Activated B cell treated with CpG ODN at 0.5 μM for 24 hours (primary cell): ENCODE measurements around the gene FTSJ1. TPM values are rescaled to one million over a fixed set of nuclear protein-coding genes. Genes with fewer than 3 reads are reported as not detected.
A peak's percentile ranks its signal among the peaks of the same experiment; 100 is the strongest.

Source experiments
- ATAC-seq: fragments of 200-7000 bp; cut with Tn5 transposase; one replicate; pipeline ENCODE4 v1.10.0; 2021; ENCODE audit warnings: low read depth, mild to moderate bottlenecking, moderate library complexity
- CTCF ChIA-PET: fragments of 350-600 bp; sonication (Branson Sonifier 250); formaldehyde crosslinking; loops from one replicate; lab custom pipeline; 2021; ENCODE audit warnings: antibody characterized with exemption; lab: Charles Lee
- POLR2A ChIA-PET: fragments of 350-600 bp; sonication (Branson Sonifier 250); formaldehyde crosslinking; loops from one replicate; lab custom pipeline; 2021; ENCODE audit warnings: antibody characterized with exemption; lab: Charles Lee
- DNase-seq: peaks from one replicate; pipeline ENCODE4 v3.0.0; 2022
- H3K27ac Mint-ChIP-seq: one replicate; pipeline ENCODE4 v1.8.0; 2020; ENCODE audit warnings: mixed read lengths
- H3K27me3 Mint-ChIP-seq: one replicate; pipeline ENCODE4 v1.8.0; 2021; ENCODE audit warnings: mixed read lengths
- H3K36me3 Mint-ChIP-seq: one replicate; pipeline ENCODE4 v1.8.0; 2021; ENCODE audit warnings: low read depth, mixed read lengths
- H3K4me1 Mint-ChIP-seq: one replicate; pipeline ENCODE4 v1.8.0; 2021; ENCODE audit warnings: mixed read lengths
- H3K4me3 Mint-ChIP-seq: one replicate; pipeline ENCODE4 v1.8.0; 2020; ENCODE audit warnings: mild to moderate bottlenecking, mixed read lengths
- H3K9me3 Mint-ChIP-seq: one replicate; pipeline ENCODE4 v1.8.0; 2020; ENCODE audit warnings: mixed read lengths
- intact Hi-C: fragments of 100-400 bp; cut with micrococcal nuclease; formaldehyde crosslinking; loops from one replicate; pipeline ENCODE4 v1.15.1; 2024
- total RNA-seq: library from RNA; stranded (reverse); gene quantifications from 2 replicates; pipeline ENCODE4 v1.2.3, GENCODE V29; 2022
- TF ChIP-seq, protein P1 (sequence below): fragments of 200-600 bp; IDR thresholded peaks from one replicate; pipeline ENCODE4 v1.8.0; 2022; ENCODE audit warnings: antibody characterized with exemption, mild to moderate bottlenecking

FTSJ1 gene
- total RNA-seq, 1 donor from 2014 or later, result 44.5 TPM

DNA sequence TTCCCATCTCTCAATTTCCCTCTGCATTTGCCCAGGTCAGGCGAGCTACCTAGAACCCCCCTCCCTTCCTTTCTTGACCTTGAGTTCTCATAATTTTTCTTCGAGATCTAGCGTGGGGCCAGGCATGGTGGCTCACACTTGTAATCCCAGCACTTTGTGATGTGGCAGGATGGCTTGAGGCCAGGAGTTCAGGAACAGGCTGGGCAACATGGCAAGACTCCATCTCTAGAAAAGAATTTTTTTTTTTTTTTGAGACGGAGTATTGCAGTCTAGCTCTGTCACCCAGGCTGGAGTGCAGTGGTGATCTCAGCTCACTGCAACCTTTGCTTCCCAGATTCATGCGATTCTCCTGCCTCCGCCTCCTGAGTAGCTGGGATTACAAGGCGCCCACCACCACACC, 28.3 kb downstream of the FTSJ1 start:
- TF ChIP-seq, protein P1, sequence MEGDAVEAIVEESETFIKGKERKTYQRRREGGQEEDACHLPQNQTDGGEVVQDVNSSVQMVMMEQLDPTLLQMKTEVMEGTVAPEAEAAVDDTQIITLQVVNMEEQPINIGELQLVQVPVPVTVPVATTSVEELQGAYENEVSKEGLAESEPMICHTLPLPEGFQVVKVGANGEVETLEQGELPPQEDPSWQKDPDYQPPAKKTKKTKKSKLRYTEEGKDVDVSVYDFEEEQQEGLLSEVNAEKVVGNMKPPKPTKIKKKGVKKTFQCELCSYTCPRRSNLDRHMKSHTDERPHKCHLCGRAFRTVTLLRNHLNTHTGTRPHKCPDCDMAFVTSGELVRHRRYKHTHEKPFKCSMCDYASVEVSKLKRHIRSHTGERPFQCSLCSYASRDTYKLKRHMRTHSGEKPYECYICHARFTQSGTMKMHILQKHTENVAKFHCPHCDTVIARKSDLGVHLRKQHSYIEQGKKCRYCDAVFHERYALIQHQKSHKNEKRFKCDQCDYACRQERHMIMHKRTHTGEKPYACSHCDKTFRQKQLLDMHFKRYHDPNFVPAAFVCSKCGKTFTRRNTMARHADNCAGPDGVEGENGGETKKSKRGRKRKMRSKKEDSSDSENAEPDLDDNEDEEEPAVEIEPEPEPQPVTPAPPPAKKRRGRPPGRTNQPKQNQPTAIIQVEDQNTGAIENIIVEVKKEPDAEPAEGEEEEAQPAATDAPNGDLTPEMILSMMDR, result no peak
- CTCF ChIA-PET, result interaction anchor here (0.7 kb wide), 1 partner anchor 519 kb away, joined by 4 read pairs; no protein-coding TSS in a partner anchor
- H3K27ac Mint-ChIP-seq, result no peak overlapping the region

DNA sequence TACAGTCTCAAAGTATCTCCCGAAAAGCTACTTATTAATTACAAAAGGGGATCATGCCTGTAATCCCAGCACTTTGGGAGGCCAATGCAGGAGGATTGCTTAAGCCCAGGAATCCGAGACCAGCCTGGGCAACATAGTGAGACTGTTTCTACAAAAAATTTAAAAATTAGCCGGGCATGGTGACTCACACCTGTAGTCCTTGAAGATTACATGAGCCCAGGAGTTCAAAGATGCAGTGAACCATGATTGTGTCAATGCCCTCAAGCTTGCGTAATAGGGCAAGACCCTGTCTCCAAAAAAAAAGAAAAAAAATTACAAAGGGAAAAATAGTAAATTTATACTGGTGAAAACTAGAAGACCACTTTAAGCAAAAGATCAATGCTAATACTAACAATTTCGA, 29.5 kb downstream of the FTSJ1 start:
- no peak overlapping the region for H3K27ac Mint-ChIP-seq
- POLR2A ChIA-PET, result no interaction called here
- no peaks in the 10 kb centered on the region for H3K27me3 Mint-ChIP-seq
- peaks cover 11% of the 10 kb centered on the region for H3K4me1 Mint-ChIP-seq
- H3K4me3 Mint-ChIP-seq, result no peak overlapping the region
- ATAC-seq (no peak), DNase-seq (no peak)
- H3K9me3 Mint-ChIP-seq, result no peaks in the 10 kb centered on the region
- intact Hi-C loops, result loop anchor here (5.0 kb wide), 1 partner anchor 38 kb away; no protein-coding TSS in a partner anchor
- H3K36me3 Mint-ChIP-seq, result peaks cover 2% of the 10 kb centered on the region
- CTCF ChIA-PET, result no interaction called here
- TF ChIP-seq, protein P1, result no peak

More for the DNA sequence above, 28.3 kb downstream of the FTSJ1 start:
- POLR2A ChIA-PET, result no interaction called here
- Mint-ChIP-seq H3K4me3 (no peak overlapping the region), H3K36me3 (peaks cover 2% of the 10 kb centered on the region), H3K27me3 (no peaks in the 10 kb centered on the region), H3K4me1 (peaks cover 4% of the 10 kb centered on the region), H3K9me3 (no peaks in the 10 kb centered on the region)
- intact Hi-C loops, result no loop called here
- DNase-seq (no peak), ATAC-seq (no peak)

DNA sequence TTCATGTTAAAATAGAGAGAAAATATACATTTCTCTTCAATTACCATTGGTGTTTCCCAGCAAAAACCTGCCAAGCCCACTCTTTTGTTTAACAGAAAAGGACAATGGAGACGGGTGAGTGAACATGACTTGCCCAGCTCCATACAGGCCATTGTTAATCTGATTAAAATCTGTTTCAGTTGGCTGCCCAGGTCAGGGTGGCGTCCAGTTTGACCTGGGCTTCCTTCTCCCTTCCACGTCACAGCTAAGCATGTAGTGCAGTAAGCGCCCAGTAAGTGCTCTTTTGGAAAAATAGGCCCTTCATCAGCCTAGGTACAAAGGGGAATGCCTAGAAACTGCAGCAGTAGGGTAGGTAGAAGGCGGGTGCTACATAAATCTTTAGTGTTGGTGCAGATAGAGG, 31.2 kb downstream of the FTSJ1 start:
- TF ChIP-seq, protein P1, result no peak
- ChIA-PET POLR2A (interaction anchor here (1.0 to 2.5 kb wide), 4 partner anchors 14 to 67 kb away, joined by 4 to 17 read pairs (median 7); partner anchors contain the start of genes EBP and RBM3), CTCF (interaction anchor here (1.5 kb wide), 1 partner anchor 33 kb away, joined by 4 read pairs; no protein-coding TSS in a partner anchor)
- Mint-ChIP-seq H3K27ac (no peak overlapping the region), H3K27me3 (no peaks in the 10 kb centered on the region), H3K9me3 (no peaks in the 10 kb centered on the region), H3K4me3 (no peak overlapping the region), H3K36me3 (peaks cover 5% of the 10 kb centered on the region), H3K4me1 (peaks cover 11% of the 10 kb centered on the region)
- intact Hi-C loops, result loop anchor here (5.0 kb wide), 1 partner anchor 40 kb away; no protein-coding TSS in a partner anchor
- DNase-seq, result no peak
- no peak for ATAC-seq

- POLR2A ChIA-PET, result interaction anchor here (0.6 to 2.5 kb wide), 11 partner anchors 13 to 672 kb away, joined by 3 to 22 read pairs (median 3); partner anchors contain the start of genes EBP, FTSJ1, RBM3 and TBC1D25
- TF ChIP-seq, protein P1, result no peak
- intact Hi-C loops, result loop anchor here (1.0 to 5.0 kb wide), 8 partner anchors 13 to 849 kb away; partner anchors contain the start of genes EBP, FTSJ1, HDAC6 and RBM3
- H3K4me1 Mint-ChIP-seq, result peaks cover 11% of the 10 kb centered on the region
- DNase-seq (peak; percentile 65), ATAC-seq (peak; percentile 88)
- H3K9me3 Mint-ChIP-seq, result no peaks in the 10 kb centered on the region
- no peaks in the 10 kb centered on the region for H3K27me3 Mint-ChIP-seq
- CTCF ChIA-PET, result interaction anchor here (0.6 to 1.5 kb wide), 3 partner anchors 34 to 672 kb away, joined by 3 to 4 read pairs (median 3); partner anchors contain the start of gene ZNF81
- H3K4me3 Mint-ChIP-seq, result peak within 1 kb of the TSS; percentile 91
- peaks cover 5% of the 10 kb centered on the region for H3K36me3 Mint-ChIP-seq
- peak within 1 kb of the TSS; percentile 91 for H3K27ac Mint-ChIP-seq
Observed at GRCh38 chrX:48508400-48509244, 32.6 kb downstream of the FTSJ1 start, which contains the start of gene PORCN. Gene PORCN, plus strand, starts transcription at chrX:48508992. Its CDS starts 829 bp downstream, at chrX:48509821.
